A549 (cell line): ENCODE measurements around the gene CHTOP. TPM values are rescaled to one million over a fixed set of nuclear protein-coding genes. Genes with fewer than 3 reads are reported as not detected.
A peak's percentile ranks its signal among the peaks of the same experiment; 100 is the strongest.

Source experiments
- ATAC-seq, 2 experiments: fragments of 200-7000 bp in 1 of 2; fragments of >200 bp in 1 of 2; cut with Nextera tagmentation in 1 of 2; cut with Tn5 transposase in 1 of 2; 3 replicates each; pipeline versions ENCODE4 v1.8.0 to v1.9.1; 2018 to 2020; ENCODE audit warnings: mild to moderate bottlenecking in 1 of 2, moderate library complexity in 1 of 2
- CTCF ChIA-PET: fragments of 300-600 bp; sonication (Branson Sonifier 250); formaldehyde crosslinking; extraction: SDS; loops from one replicate; lab custom pipeline; 2021; ENCODE audit warnings: antibody characterized with exemption, inconsistent platforms; lab: Yijun Ruan, JAX
- POLR2A ChIA-PET: fragments of 350-600 bp; formaldehyde crosslinking; extraction: SDS; loops from one replicate; lab custom pipeline; 2021; ENCODE audit warnings: antibody characterized with exemption, inconsistent platforms; lab: Yijun Ruan, JAX
- DNase-seq, 2 experiments: peaks; one replicate each; pipeline versions ENCODE4 v3.0.0 to v3.0.0-alpha.2; 2011 to 2016; ENCODE audit warnings: low read depth in 1 of 2, low spot score in 1 of 2
- FAIRE-seq: peaks from 2 replicates; lab custom pipeline; 2011; peaks lifted over from hg19 to GRCh38; lab: Jason Lieb, UNC
- H3K27ac ChIP-seq, 2 experiments: fragments of >200 bp; sonication (Bioruptor Twin); formaldehyde crosslinking; 3 replicates each; pipeline ENCODE4 v1.5.1; 2016 to 2017
- H3K4me1 ChIP-seq: fragments of >200 bp; sonication (Bioruptor Twin); formaldehyde crosslinking; 3 replicates; pipeline ENCODE4 v1.6.1; 2016
- H3K4me2 ChIP-seq: fragments of >200 bp; sonication (Bioruptor Twin); formaldehyde crosslinking; 3 replicates; pipeline ENCODE4 v1.6.1; 2016
- H3K4me3 ChIP-seq: fragments of >200 bp; sonication (Bioruptor Twin); formaldehyde crosslinking; 3 replicates; pipeline ENCODE4 v1.5.1; 2016
- H3K9me3 ChIP-seq: fragments of >200 bp; sonication (Bioruptor Twin); formaldehyde crosslinking; 3 replicates; pipeline ENCODE4 v1.6.1; 2016
- BHLHE40 ChIP-seq: IDR thresholded peaks from 2 replicates; pipeline ENCODE4 v1.6.1; 2012; ENCODE audit warnings: low read depth, low read length, inconsistent platforms
- CBX2 ChIP-seq: fragments of 200-600 bp; sonication (generic); IDR thresholded peaks from 2 replicates; pipeline ENCODE4 v1.6.1; 2016; ENCODE audit warnings: low read depth, mild to moderate bottlenecking, borderline replicate concordance
- CEBPB ChIP-seq, 2 experiments: fragments of >200 bp in 1 of 2; sonication (Bioruptor Twin) in 1 of 2; formaldehyde crosslinking in 1 of 2; IDR thresholded peaks; 2 replicates each; pipeline ENCODE4 v1.6.1; 2012 to 2016
- CHD2 ChIP-seq: fragments of 150-350 bp; IDR thresholded peaks from 2 replicates; pipeline ENCODE4 v1.6.1; 2014; ENCODE audit warnings: low read length; ENCODE audit not compliant: partially characterized antibody
- EHF ChIP-seq: fragments of 250-450 bp; sonication (Bioruptor Pico); IDR thresholded peaks from 2 replicates; pipeline ENCODE4 v1.5.0; 2020; ENCODE audit warnings: mild to moderate bottlenecking
- FOSB ChIP-seq: fragments of 250-450 bp; sonication (Bioruptor Pico); IDR thresholded peaks from 2 replicates; pipeline ENCODE4 v1.5.0; 2020; ENCODE audit warnings: mild to moderate bottlenecking, moderate library complexity
- FOSL2 ChIP-seq, 2 experiments: fragments of 450-650 bp in 1 of 2; fragments of >200 bp in 1 of 2; sonication (Bioruptor Twin) in 1 of 2; formaldehyde crosslinking; IDR thresholded peaks; 2 replicates each; pipeline versions ENCODE4 v1.5.0 to v1.6.1; 2016 to 2020; ENCODE audit warnings: mild to moderate bottlenecking in 1 of 2, moderate library complexity in 1 of 2
- FOXS1 ChIP-seq: fragments of 250-450 bp; sonication (Bioruptor Pico); IDR thresholded peaks from 2 replicates; pipeline ENCODE4 v1.5.0; 2020; ENCODE audit warnings: mild to moderate bottlenecking, moderate library complexity
- GATA3 ChIP-seq: IDR thresholded peaks from 2 replicates; pipeline ENCODE4 v1.6.1; 2012; ENCODE audit warnings: borderline replicate concordance
- HEYL ChIP-seq: fragments of 250-450 bp; sonication (Bioruptor Pico); IDR thresholded peaks from 2 replicates; pipeline ENCODE4 v1.8.0; 2021; ENCODE audit warnings: mild to moderate bottlenecking, moderate library complexity
- HOXA7 ChIP-seq: fragments of 250-450 bp; sonication (Bioruptor Pico); IDR thresholded peaks from 2 replicates; pipeline ENCODE4 v1.5.0; 2020; ENCODE audit warnings: mild to moderate bottlenecking, moderate library complexity
- HOXB13 ChIP-seq: fragments of 250-450 bp; sonication (Bioruptor Pico); IDR thresholded peaks from 2 replicates; pipeline ENCODE4 v1.5.0; 2020; ENCODE audit warnings: low read depth, mild to moderate bottlenecking, moderate library complexity
- JUNB ChIP-seq: fragments of >200 bp; sonication (Bioruptor Twin); formaldehyde crosslinking; IDR thresholded peaks from 2 replicates; pipeline ENCODE4 v1.6.1; 2016
- KDM1A ChIP-seq: fragments of 200-600 bp; sonication (generic); IDR thresholded peaks from 2 replicates; pipeline ENCODE4 v1.6.1; 2016; ENCODE audit warnings: low read depth, mild to moderate bottlenecking
- MAFK ChIP-seq: fragments of 450-650 bp; IDR thresholded peaks from 2 replicates; pipeline ENCODE4 v1.6.1; 2014; ENCODE audit not compliant: partially characterized antibody
- MAZ ChIP-seq: fragments of 150-350 bp; IDR thresholded peaks from 2 replicates; pipeline ENCODE4 v1.6.1; 2014; ENCODE audit warnings: antibody characterized with exemption, low read depth, low read length, borderline replicate concordance
- MYC ChIP-seq: IDR thresholded peaks from 2 replicates; pipeline ENCODE4 v1.6.1; 2012; ENCODE audit warnings: mild to moderate bottlenecking, inconsistent platforms, low read length, improper control_type of control experiment, borderline replicate concordance
- NFE2L2 ChIP-seq: fragments of 150-350 bp; conservative IDR thresholded peaks from 2 replicates; pipeline ENCODE4 v1.6.1; 2014; ENCODE audit warnings: low read length
- NR3C1 ChIP-seq: fragments of >200 bp; sonication (Bioruptor Twin); formaldehyde crosslinking; IDR thresholded peaks from 3 replicates; pipeline ENCODE4 v1.6.1; 2017
- POLR2AphosphoS2 ChIP-seq: conservative IDR thresholded peaks from 2 replicates; pipeline ENCODE4 v1.6.1; 2012; ENCODE audit warnings: low read length, improper control_type of control experiment, inconsistent platforms
- RAD21 ChIP-seq, 2 experiments: fragments of >200 bp in 1 of 2; sonication (Bioruptor Twin) in 1 of 2; formaldehyde crosslinking in 1 of 2; IDR thresholded peaks in 1 of 2; conservative IDR thresholded peaks in 1 of 2; 2 replicates in 1 of 2; 3 replicates in 1 of 2; pipeline ENCODE4 v1.6.1; 2012 to 2018; ENCODE audit warnings: inconsistent platforms in 1 of 2
- RARB ChIP-seq: fragments of 250-450 bp; sonication (Bioruptor Pico); IDR thresholded peaks from 2 replicates; pipeline ENCODE4 v1.8.0; 2021; ENCODE audit warnings: mild to moderate bottlenecking, moderate library complexity
- RCOR1 ChIP-seq: fragments of 150-350 bp; IDR thresholded peaks from 2 replicates; pipeline ENCODE4 v1.6.1; 2014; ENCODE audit warnings: antibody characterized with exemption, low read length, low read depth
- TP53 ChIP-seq: fragments of 250-450 bp; sonication (Bioruptor Pico); IDR thresholded peaks from 2 replicates; pipeline ENCODE4 v1.5.0; 2021; ENCODE audit warnings: mild to moderate bottlenecking, moderate library complexity
- ZFP36 ChIP-seq: fragments of 450-650 bp; IDR thresholded peaks from 2 replicates; pipeline ENCODE4 v1.6.1; 2014; ENCODE audit warnings: borderline replicate concordance; ENCODE audit not compliant: partially characterized antibody
- ZNF302 ChIP-seq: fragments of 250-450 bp; sonication (Bioruptor Pico); IDR thresholded peaks from 2 replicates; pipeline ENCODE4 v1.9.0; 2021; ENCODE audit warnings: inconsistent platforms, mild to moderate bottlenecking, moderate library complexity
- ZSCAN20 ChIP-seq: fragments of 250-450 bp; sonication (Bioruptor Pico); IDR thresholded peaks from 2 replicates; pipeline ENCODE4 v1.8.0; 2022; ENCODE audit warnings: mild to moderate bottlenecking, moderate library complexity
- WGBS: methylation state at CpG from one replicate; pipeline ENCODE4 v1.1.6; 2017; ENCODE audit errors: missing lambda C conversion rate; 5-methylcytosine and 5-hydroxymethylcytosine counted together
- polyA plus RNA-seq, 4 experiments: library from polyadenylated mRNA; depleted of rRNA in 3 of 4; stranded (reverse); fragments of >200 nt; fragmentation: RNase III in 1 of 4; extraction: RNeasy Plus Mini Kit Qiagen cat#74134 plus additional on column Dnase treatment in 1 of 4; gene quantifications; 2 replicates in 3 of 4; 3 replicates in 1 of 4; pipeline ENCODE4 v1.2.3, GENCODE V29; 2011 to 2017
- TF ChIP-seq, protein P1 (sequence below): fragments of >200 bp; sonication (Bioruptor Twin); formaldehyde crosslinking; IDR thresholded peaks from 3 replicates; pipeline ENCODE4 v1.5.1; 2016
- TF ChIP-seq, protein P2 (sequence below): fragments of >200 bp; sonication (Bioruptor Twin); formaldehyde crosslinking; IDR thresholded peaks from 2 replicates; pipeline ENCODE4 v1.6.1; 2016
- TF ChIP-seq, protein P3 (sequence below): fragments of 250-450 bp; sonication (Bioruptor Pico); IDR thresholded peaks from 2 replicates; pipeline ENCODE4 v1.5.0; 2021; ENCODE audit warnings: mild to moderate bottlenecking, moderate library complexity, borderline replicate concordance
- TF ChIP-seq, protein P4 (sequence below): fragments of 250-450 bp; sonication (Bioruptor Pico); IDR thresholded peaks from 2 replicates; pipeline ENCODE4 v1.5.0; 2020; ENCODE audit warnings: low read depth, mild to moderate bottlenecking, moderate library complexity

The CHTOP gene
- polyA plus RNA-seq, 2 of the 4 experiments (the other 2 are of a cell fraction): 79.2 to 98.1 TPM

DNA sequence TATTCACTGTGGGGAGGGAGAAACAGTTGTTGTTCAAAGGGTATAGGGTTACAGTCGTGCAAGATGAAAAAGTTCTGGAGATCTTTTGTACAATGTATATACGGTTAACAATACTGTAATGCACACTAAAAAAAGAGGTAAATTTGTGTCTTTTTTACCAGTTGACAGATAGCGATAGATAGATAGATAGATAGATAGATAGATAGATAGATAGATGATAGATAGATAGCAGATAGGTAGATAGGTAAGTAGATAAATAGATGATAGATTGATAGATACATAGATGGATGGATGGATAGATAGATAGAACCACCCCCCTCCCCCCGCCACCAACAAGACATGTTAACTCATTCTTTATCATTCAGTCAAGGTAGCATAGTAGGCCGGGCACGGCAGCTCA, 31.1 kb upstream of the CHTOP start (continued):
- TF ChIP-seq FOSL2 (IDR thresholded peaks at IDR 0.05) (no peak), FOSL2 (CRISPR knock-in tag; IDR thresholded peaks at IDR 0.05) (no peak), FOSB (CRISPR knock-in tag) (no peak), HOXB13 (CRISPR knock-in tag) (no peak), ZFP36 (no peak), RARB (no peak), POLR2AphosphoS2 (no peak)

DNA sequence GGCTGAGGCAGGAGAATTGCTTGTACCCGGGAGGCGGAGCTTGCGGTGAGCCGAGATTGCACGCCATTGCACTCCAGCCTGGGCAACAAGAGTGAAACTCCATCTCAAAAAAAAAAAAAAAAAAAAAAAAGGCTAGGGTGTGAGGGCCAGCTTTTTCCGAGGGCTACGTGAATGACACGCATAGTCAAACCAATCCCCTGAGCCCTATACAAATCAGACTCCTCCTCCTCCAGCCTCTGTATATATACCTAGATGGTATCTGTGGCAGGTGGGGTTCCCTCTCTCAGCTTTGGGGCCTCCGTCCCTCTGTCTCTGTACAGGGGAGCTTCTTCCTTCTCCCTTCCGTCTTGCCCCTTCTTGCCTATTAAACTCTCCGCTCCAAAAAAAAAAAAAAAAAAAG, 27.7 kb upstream of the CHTOP start:
- Histone ChIP-seq H3K4me3 (no peak overlapping the region), H3K4me2 (no peak overlapping the region), H3K27ac (no peak overlapping the region), H3K4me1 (peaks cover 30% of the 10 kb centered on the region), H3K9me3 (no peaks in the 10 kb centered on the region)
- DNase-seq: no peak
- no peak for ATAC-seq
- ChIA-PET POLR2A (interaction anchor here (0.6 to 2.5 kb wide), 4 partner anchors 21 to 845 kb away, joined by 3 to 11 read pairs (median 4); partner anchors contain the start of genes CHTOP and S100A13), CTCF (interaction anchor here (0.6 to 7.9 kb wide), 7 partner anchors 14 to 73 kb away, joined by 3 to 57 read pairs (median 7); partner anchors contain the start of genes S100A1 and S100A13)
- 90% methylated on average over 11 of the region's 11 CpGs for WGBS
- TF ChIP-seq FOXS1 (CRISPR knock-in tag): no peak
- TF ChIP-seq GATA3: no peak
- no peak for TF ChIP-seq ZFP36
- TF ChIP-seq, protein P1, sequence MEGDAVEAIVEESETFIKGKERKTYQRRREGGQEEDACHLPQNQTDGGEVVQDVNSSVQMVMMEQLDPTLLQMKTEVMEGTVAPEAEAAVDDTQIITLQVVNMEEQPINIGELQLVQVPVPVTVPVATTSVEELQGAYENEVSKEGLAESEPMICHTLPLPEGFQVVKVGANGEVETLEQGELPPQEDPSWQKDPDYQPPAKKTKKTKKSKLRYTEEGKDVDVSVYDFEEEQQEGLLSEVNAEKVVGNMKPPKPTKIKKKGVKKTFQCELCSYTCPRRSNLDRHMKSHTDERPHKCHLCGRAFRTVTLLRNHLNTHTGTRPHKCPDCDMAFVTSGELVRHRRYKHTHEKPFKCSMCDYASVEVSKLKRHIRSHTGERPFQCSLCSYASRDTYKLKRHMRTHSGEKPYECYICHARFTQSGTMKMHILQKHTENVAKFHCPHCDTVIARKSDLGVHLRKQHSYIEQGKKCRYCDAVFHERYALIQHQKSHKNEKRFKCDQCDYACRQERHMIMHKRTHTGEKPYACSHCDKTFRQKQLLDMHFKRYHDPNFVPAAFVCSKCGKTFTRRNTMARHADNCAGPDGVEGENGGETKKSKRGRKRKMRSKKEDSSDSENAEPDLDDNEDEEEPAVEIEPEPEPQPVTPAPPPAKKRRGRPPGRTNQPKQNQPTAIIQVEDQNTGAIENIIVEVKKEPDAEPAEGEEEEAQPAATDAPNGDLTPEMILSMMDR: no peak
- no peak for TF ChIP-seq MAZ
- no peak for TF ChIP-seq RAD21 (conservative IDR thresholded peaks at IDR 0.05 in 1 of 2, IDR thresholded peaks at IDR 0.05 in 1 of 2)
- TF ChIP-seq JUNB: no peak
- TF ChIP-seq, protein P2, sequence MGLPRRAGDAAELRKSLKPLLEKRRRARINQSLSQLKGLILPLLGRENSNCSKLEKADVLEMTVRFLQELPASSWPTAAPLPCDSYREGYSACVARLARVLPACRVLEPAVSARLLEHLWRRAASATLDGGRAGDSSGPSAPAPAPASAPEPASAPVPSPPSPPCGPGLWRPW: no peak
- TF ChIP-seq MAFK: no peak
- no peak for TF ChIP-seq EHF
- TF ChIP-seq HOXA7: no peak
- no peak for TF ChIP-seq CBX2
- no peak for TF ChIP-seq POLR2AphosphoS2
- TF ChIP-seq ZNF302 (CRISPR knock-in tag): no peak
- TF ChIP-seq BHLHE40: no peak
- TF ChIP-seq KDM1A: no peak
- TF ChIP-seq HEYL (CRISPR knock-in tag): no peak
- no peak for TF ChIP-seq MYC
- no peak for TF ChIP-seq NR3C1
- no peak for FAIRE-seq

DNA sequence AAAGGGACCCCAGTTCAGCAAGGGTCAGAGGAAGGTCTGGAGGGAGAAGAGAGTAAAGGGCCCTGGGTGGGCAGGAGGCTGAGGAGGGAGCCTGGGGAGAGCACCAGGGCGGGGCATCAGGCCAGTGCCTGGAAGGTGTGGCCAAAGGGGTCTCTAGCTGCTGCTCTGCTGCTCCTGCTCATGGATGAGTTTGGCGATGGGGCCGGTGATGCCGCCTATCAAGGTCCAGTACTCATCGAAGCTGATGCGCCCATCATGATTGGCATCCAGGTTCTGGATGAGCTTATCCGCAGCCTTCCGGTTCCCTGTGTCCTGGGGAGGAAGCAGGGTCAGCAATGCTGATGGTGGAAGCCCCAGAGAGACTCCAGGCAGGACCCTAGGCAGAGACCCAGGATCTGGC, 26.5 kb upstream of the CHTOP start:
- H3K4me1 ChIP-seq: peaks cover 34% of the 10 kb centered on the region
- FAIRE-seq: no peak
- peak overlapping the region; percentile 91 to 96 for H3K27ac ChIP-seq
- no peak for DNase-seq
- ChIA-PET CTCF (interaction anchor here (0.6 to 7.9 kb wide), 10 partner anchors 8 to 96 kb away, joined by 3 to 57 read pairs (median 4); partner anchors contain the start of genes S100A1 and S100A13), POLR2A (interaction anchor here (0.6 to 2.5 kb wide), 4 partner anchors 10 to 50 kb away, joined by 4 to 11 read pairs (median 6); partner anchors contain the start of genes CHTOP and S100A13)
- WGBS: 96% methylated on average over 8 of the region's 8 CpGs
- H3K4me2 ChIP-seq: no peak overlapping the region
- no peak for ATAC-seq
- H3K4me3 ChIP-seq: no peak overlapping the region
- no peaks in the 10 kb centered on the region for H3K9me3 ChIP-seq
- TF ChIP-seq CHD2 (no peak), MAFK (no peak), ZSCAN20 (CRISPR knock-in tag) (no peak), POLR2AphosphoS2 (no peak), RCOR1 (no peak), NFE2L2 (no peak), FOSL2 (IDR thresholded peaks at IDR 0.05) (no peak), FOSL2 (CRISPR knock-in tag; IDR thresholded peaks at IDR 0.05) (no peak), EHF (no peak), TP53 (no peak), HOXB13 (CRISPR knock-in tag) (no peak), MAZ (no peak), CEBPB (IDR thresholded peaks at IDR 0.05) (no peak), HOXA7 (no peak)
- TF ChIP-seq, protein P3, sequence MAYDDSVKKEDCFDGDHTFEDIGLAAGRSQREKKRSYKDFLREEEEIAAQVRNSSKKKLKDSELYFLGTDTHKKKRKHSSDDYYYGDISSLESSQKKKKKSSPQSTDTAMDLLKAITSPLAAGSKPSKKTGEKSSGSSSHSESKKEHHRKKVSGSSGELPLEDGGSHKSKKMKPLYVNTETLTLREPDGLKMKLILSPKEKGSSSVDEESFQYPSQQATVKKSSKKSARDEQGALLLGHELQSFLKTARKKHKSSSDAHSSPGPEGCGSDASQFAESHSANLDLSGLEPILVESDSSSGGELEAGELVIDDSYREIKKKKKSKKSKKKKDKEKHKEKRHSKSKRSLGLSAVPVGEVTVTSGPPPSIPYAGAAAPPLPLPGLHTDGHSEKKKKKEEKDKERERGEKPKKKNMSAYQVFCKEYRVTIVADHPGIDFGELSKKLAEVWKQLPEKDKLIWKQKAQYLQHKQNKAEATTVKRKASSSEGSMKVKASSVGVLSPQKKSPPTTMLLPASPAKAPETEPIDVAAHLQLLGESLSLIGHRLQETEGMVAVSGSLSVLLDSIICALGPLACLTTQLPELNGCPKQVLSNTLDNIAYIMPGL (CRISPR knock-in tag): no peak
- TF ChIP-seq, protein P4, sequence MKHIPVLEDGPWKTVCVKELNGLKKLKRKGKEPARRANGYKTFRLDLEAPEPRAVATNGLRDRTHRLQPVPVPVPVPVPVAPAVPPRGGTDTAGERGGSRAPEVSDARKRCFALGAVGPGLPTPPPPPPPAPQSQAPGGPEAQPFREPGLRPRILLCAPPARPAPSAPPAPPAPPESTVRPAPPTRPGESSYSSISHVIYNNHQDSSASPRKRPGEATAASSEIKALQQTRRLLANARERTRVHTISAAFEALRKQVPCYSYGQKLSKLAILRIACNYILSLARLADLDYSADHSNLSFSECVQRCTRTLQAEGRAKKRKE (CRISPR knock-in tag): no peak
